DND-41 (cell line): ENCODE measurements around the gene PNMA8B.

Experiments
- EZH2 ChIP-seq: IDR thresholded peaks from 3 replicates; pipeline ENCODE4 v1.6.1; 2012; ENCODE audit warnings: borderline replicate concordance, low read depth, mild to moderate bottlenecking, moderate library complexity, low read length, inconsistent platforms; ENCODE audit not compliant: severe bottlenecking
- TF ChIP-seq, protein P1 (sequence below): IDR thresholded peaks from 2 replicates; pipeline ENCODE4 v1.5.1; 2012; ENCODE audit warnings: borderline replicate concordance, low read length, moderate library complexity, mild to moderate bottlenecking; ENCODE audit not compliant: poor library complexity, severe bottlenecking; ENCODE audit errors: extremely low read depth

DNA sequence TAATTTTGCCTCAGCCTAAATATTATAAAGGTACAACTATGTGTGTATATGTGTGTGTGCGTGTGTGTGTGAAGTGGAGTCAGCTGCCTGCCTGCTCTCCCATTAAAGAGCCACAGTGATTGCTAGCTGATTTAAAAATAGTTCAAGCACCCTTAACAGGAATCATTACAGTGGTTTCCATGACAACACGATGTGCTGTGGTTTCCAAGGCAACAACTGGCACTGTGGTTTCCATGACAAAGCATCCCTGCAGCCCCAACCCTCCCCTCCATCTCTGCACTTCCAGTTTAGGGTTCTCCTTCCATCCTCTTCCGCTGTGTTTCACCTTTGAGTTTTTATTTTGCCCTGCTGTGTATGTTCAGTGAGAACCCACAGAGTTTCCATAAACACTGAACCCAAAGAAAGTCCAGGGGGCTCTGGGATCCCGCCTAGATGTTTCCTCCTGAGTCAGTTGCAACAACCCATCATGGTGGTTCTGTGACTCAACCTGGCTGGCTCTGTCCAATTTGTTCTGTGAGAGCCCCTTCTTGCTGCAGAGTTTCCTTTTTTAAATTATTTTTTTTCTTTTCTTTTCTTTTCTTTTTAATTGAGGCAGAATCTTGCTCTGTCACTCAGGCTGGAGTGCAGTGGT lies 17.2 kb downstream of the PNMA8B start:
- TF ChIP-seq, protein P1, sequence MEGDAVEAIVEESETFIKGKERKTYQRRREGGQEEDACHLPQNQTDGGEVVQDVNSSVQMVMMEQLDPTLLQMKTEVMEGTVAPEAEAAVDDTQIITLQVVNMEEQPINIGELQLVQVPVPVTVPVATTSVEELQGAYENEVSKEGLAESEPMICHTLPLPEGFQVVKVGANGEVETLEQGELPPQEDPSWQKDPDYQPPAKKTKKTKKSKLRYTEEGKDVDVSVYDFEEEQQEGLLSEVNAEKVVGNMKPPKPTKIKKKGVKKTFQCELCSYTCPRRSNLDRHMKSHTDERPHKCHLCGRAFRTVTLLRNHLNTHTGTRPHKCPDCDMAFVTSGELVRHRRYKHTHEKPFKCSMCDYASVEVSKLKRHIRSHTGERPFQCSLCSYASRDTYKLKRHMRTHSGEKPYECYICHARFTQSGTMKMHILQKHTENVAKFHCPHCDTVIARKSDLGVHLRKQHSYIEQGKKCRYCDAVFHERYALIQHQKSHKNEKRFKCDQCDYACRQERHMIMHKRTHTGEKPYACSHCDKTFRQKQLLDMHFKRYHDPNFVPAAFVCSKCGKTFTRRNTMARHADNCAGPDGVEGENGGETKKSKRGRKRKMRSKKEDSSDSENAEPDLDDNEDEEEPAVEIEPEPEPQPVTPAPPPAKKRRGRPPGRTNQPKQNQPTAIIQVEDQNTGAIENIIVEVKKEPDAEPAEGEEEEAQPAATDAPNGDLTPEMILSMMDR: no peak
- no peak for TF ChIP-seq EZH2
